GM12874 (cell line): ENCODE results near the gene PIGM.

Experiments
- CTCF ChIP-seq: IDR thresholded peaks from 2 replicates; pipeline ENCODE4 v1.5.1; 2011; ENCODE audit warnings: low read depth, mild to moderate bottlenecking, control low read depth, low read length, moderate library complexity; ENCODE audit not compliant: insufficient read depth

The PIGM gene

GRCh38 chr1:160046494-160047110 lies 14.8 kb upstream of the PIGM start:
- peak; percentile 52 for TF ChIP-seq CTCF

GRCh38 chr1:160045653-160046052 lies 13.9 kb upstream of the PIGM start:
- no peak for TF ChIP-seq CTCF

GRCh38 chr1:160043543-160043942 lies 11.8 kb upstream of the PIGM start:
- TF ChIP-seq CTCF = no peak

- no peak for TF ChIP-seq CTCF
Observed at GRCh38 chr1:160040476-160040875, 8.7 kb upstream of the PIGM start.

DNA sequence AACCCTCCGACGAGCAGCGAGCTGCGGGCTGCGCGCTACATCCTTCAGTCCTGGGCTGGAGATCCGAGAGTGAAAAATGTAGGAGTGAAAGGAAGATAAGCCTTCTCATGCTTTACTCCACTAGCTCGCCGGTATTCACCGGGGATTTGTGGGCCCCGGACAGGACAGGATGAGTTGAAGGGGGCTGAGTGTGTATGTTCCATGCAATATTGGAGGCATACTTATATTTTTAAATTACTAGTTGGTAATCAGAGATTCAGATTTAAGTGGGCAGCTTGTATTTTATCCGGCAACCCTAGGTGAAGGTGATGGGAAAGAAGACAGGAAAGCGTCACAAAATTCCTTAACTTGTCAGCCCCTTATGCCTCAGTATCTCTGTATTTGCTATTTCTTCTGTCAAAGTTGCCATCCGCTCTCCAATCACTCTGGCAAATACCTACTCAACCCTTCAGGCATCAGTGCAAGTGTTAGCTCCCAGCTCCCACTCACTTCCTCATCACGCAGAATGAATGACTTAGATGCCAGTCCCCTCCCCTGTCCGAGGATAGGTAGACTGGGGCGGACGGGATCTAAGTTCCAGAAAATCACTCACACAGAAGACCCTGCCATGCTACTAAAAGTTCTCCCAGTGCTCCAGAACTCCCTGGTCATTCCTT lies 503 bp upstream of the PIGM start:
- no peak for TF ChIP-seq CTCF

GRCh38 chr1:160030657-160031364 lies 979 bp downstream of the PIGM start:
- TF ChIP-seq CTCF = no peak

DNA sequence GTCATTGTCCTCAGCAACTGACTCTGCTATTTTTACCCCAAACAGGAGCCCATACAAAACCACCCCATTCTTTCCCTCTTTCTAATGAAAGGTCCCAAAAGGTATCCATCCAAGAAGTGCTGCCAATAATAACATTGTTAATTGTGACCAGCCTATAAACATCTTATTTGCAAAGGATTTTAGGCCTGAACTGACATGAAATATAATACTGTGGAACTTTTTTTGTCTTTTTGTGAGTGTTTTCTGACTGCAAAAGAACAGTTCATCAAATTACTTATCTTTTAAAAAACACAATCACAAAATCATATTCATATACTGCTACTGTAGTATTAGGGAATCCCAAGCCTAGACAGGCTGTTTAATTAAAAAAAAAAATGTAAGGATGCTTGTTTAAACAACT lies 3.4 kb downstream of the PIGM start:
- TF ChIP-seq CTCF = no peak
